ENCODE data around the gene ITGA3. TPM values are rescaled to one million over a fixed set of nuclear protein-coding genes. Genes with fewer than 3 reads are reported as not detected.

The ITGA3 gene
- total RNA-seq, 2 experiments from 2014 or later, result 6.9 to 14.0 TPM

- H3K27ac Mint-ChIP-seq, result no peak overlapping the region
- peaks cover 26% of the 10 kb centered on the region for H3K36me3 Mint-ChIP-seq
- no peak overlapping the region for H3K4me3 Mint-ChIP-seq
- H3K27me3 Mint-ChIP-seq, result peaks cover 7% of the 10 kb centered on the region
- no peaks in the 10 kb centered on the region for H3K9me3 Mint-ChIP-seq
- ATAC-seq (ENCODE audit: low read depth) (no peak), DNase-seq (no peak)
- POLR2A ChIA-PET, result interaction anchor here (1.0 kb wide), 1 partner anchor 17 kb away, joined by 3 read pairs; no protein-coding TSS in a partner anchor
- H3K4me1 Mint-ChIP-seq, result peaks cover 20% of the 10 kb centered on the region
These were observed 78.5 kb downstream of the ITGA3 start for GRCh38 chr17:50134206-50135110.

DNA sequence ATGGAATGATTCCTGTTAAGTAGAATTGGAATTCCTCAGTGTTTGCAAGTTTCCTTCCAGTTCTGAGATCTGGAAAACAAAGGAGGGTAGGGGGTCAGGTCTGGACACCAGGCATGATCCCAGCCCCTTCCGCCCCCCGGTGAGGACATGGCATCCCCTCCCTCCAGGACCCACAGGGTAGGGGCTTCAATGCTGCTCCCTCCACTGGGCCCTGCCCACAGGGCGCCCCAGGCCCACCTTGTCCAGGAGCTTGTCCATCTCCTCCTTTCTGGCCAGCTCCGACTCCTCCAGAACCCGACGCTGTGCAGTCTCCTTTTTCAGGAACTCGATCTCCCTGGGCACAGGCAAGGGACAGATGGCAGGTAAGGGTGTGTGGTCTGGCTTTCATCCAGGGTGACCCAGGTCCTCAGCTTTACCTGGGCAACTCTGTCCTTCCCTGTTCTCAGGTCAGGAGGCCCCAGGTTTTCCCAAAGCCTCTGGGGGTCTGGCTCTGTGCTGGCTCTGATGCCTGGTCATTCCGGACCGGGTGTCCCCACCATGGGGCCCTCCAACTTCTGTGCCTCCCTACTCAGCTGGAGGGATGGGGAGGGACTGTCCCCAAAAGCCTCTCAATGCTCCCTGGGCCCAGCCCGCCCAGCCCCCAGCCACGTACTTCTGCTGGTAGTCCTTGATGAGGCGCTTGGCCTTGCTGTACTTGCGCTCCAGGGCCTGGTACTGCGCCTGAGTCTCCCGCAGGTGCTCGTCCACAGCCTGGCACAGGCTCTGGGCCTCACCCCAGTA is 79.6 kb downstream of the ITGA3 start:
- DNase-seq, result no peak
- no peaks in the 10 kb centered on the region for H3K9me3 Mint-ChIP-seq
- no peak for ATAC-seq (ENCODE audit: low read depth)
- H3K4me3 Mint-ChIP-seq, result no peak overlapping the region
- H3K27ac Mint-ChIP-seq, result no peak overlapping the region
- H3K36me3 Mint-ChIP-seq, result peaks cover 30% of the 10 kb centered on the region
- POLR2A ChIA-PET, result no interaction called here
- peaks cover 3% of the 10 kb centered on the region for H3K27me3 Mint-ChIP-seq
- peaks cover 30% of the 10 kb centered on the region for H3K4me1 Mint-ChIP-seq

DNA sequence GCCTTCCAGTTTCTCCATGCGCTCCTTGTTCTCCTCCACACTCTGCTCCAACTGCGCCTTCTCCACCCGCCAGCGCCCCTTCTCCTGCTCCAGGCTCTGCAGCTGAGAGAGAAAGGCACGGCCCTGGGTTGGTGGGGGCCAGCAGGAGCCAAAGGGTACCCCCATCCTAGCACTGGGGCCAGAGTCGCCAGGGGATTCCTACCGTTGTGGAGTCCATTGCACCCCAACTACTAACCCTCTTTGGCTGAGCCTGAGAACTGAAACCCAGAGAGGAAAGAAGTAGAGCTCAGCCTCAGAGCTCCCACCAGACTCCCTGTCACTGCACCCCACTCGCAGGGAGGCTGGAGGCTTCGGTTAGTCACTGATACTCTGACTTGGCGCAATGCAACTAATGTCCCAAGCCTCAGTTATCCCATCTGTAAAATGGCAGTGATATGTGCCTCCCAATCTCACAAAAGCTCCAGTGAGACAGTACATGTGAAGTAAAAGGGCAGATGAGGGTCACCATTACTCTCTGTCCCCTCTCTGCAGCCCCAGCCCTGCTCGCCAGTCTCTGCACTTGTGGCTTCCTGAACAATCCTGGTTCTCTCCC is 80.3 kb downstream of the ITGA3 start:
- ATAC-seq (ENCODE audit: low read depth) (no peak), DNase-seq (no peak)
- H3K27ac Mint-ChIP-seq, result peak overlapping the region; percentile 17
- H3K9me3 Mint-ChIP-seq, result no peaks in the 10 kb centered on the region
- no peaks in the 10 kb centered on the region for H3K27me3 Mint-ChIP-seq
- POLR2A ChIA-PET, result interaction anchor here (1.0 kb wide), 1 partner anchor 10 kb away, joined by 4 read pairs; no protein-coding TSS in a partner anchor
- H3K4me1 Mint-ChIP-seq, result peaks cover 31% of the 10 kb centered on the region
- peaks cover 35% of the 10 kb centered on the region for H3K36me3 Mint-ChIP-seq
- H3K4me3 Mint-ChIP-seq, result no peak overlapping the region

GRCh38 chr17:50137042-50137441 is 81.1 kb downstream of the ITGA3 start:
- H3K4me3 Mint-ChIP-seq, result no peak overlapping the region
- POLR2A ChIA-PET, result interaction anchor here (0.5 to 1.0 kb wide), 3 partner anchors 9 to 134 kb away, joined by 3 to 5 read pairs (median 4); no protein-coding TSS in a partner anchor
- no peak for DNase-seq
- H3K36me3 Mint-ChIP-seq, result peaks cover 40% of the 10 kb centered on the region
- no peaks in the 10 kb centered on the region for H3K9me3 Mint-ChIP-seq
- H3K4me1 Mint-ChIP-seq, result peaks cover 35% of the 10 kb centered on the region
- no peak overlapping the region for H3K27ac Mint-ChIP-seq
- no peaks in the 10 kb centered on the region for H3K27me3 Mint-ChIP-seq
- ATAC-seq (ENCODE audit: low read depth), result no peak

GRCh38 chr17:50139185-50139783 is 83.4 kb downstream of the ITGA3 start:
- H3K36me3 Mint-ChIP-seq, result peaks cover 51% of the 10 kb centered on the region
- H3K4me3 Mint-ChIP-seq, result no peak overlapping the region
- H3K9me3 Mint-ChIP-seq, result no peaks in the 10 kb centered on the region
- peak overlapping the region; percentile 89 for H3K27ac Mint-ChIP-seq
- ATAC-seq (ENCODE audit: low read depth), result no peak
- DNase-seq, result no peak
- H3K4me1 Mint-ChIP-seq, result peaks cover 49% of the 10 kb centered on the region
- no peaks in the 10 kb centered on the region for H3K27me3 Mint-ChIP-seq
- POLR2A ChIA-PET, result interaction anchor here (1.3 to 3.5 kb wide), 4 partner anchors 10 to 22 kb away, joined by 3 to 27 read pairs (median 17); partner anchors contain the start of gene PPP1R9B

Other genes starting within 250 kb of the ITGA3 start
- gene TAC4, start 208.0 kb upstream of the ITGA3 start, total RNA-seq, result not detected
- under 1 TPM; 0.60 to 0.69 TPM for gene DLX4, start 86.9 kb upstream of the ITGA3 start, total RNA-seq
- gene DLX3, start 60.9 kb upstream of the ITGA3 start, total RNA-seq, result not detected
- gene PDK2, start 39.2 kb downstream of the ITGA3 start, total RNA-seq, result 10 to 100 TPM; 24.1 to 26.4 TPM
- gene SAMD14, start 74.0 kb downstream of the ITGA3 start, total RNA-seq, result under 1 TPM; 0.11 to 0.19 TPM
- gene PPP1R9B, start 94.6 kb downstream of the ITGA3 start, total RNA-seq, result 100 to 1,000 TPM; 114 to 116 TPM
- gene SGCA, start 109.9 kb downstream of the ITGA3 start, total RNA-seq, result not detected
- under 1 TPM; 0.78 to 0.96 TPM for gene COL1A1, start 145.5 kb downstream of the ITGA3 start, total RNA-seq
- not detected for gene TMEM92, start 218.4 kb downstream of the ITGA3 start, total RNA-seq